GM21447 (cell line): ENCODE data around the gene EVX1.

Source experiments
- ATAC-seq: cut with Tn5 transposase; IDR thresholded peaks from one replicate; pipeline ENCODE4 v1.9.1; 2021; ENCODE audit not compliant: unreplicated experiment

The EVX1 gene

DNA sequence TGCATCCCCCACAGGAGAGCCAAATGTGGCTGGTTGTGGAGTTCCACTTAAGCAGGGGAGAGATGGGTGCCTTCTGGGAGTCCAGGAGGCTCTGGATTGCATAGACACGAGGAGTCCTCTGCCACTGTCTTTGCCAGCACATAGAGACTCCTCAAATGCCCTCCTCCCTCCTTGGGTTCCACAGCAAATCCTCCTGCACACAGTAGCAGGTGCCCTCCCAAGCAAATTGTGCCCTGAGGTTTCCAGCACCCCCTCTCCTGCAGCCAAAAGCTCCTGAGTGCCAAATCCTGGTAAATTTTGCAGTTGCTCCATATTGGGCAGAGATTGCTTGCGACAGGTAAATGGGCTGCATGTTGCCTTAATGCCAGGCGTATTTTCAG, 5.8 kb downstream of the EVX1 start:
- ATAC-seq = no peak

DNA sequence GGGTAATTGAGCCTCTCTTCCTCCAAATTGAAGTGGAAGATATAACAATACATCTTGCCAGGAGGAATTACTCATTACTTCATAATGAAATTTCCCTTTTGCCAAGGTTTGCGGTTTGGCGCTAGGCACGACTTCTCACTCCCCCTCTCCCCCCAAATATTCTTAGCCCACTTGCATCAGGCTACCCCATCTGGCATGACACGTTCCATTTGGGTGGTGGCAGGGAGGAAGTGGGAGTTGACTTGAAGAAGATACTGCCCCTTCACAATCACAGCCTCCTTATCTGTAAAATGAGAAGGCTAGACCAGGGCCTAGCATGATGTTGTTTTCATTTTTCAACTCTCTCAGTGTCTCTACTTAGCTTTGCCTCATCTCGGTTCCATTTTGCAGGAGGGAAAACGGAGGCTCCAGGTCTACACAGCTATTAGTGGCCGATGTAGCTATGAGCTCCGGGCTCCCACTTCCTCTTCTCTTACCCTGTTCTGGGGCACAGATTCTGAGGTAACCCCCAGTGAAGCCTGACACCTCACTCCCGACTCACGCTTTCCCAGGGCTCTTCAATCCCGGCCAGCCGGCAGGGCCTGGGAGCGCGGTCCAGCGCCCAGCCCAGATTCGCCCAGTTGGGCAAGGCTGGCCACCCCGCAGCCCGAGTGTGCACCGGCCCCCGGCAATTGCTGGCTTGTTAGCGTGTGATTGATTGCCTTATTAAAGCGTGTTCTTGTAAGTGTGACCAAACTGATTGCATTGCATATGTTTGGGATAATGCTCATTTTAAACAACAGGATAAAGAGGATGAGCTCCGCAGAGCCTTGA, 6.5 kb downstream of the EVX1 start:
- no peak for ATAC-seq

DNA sequence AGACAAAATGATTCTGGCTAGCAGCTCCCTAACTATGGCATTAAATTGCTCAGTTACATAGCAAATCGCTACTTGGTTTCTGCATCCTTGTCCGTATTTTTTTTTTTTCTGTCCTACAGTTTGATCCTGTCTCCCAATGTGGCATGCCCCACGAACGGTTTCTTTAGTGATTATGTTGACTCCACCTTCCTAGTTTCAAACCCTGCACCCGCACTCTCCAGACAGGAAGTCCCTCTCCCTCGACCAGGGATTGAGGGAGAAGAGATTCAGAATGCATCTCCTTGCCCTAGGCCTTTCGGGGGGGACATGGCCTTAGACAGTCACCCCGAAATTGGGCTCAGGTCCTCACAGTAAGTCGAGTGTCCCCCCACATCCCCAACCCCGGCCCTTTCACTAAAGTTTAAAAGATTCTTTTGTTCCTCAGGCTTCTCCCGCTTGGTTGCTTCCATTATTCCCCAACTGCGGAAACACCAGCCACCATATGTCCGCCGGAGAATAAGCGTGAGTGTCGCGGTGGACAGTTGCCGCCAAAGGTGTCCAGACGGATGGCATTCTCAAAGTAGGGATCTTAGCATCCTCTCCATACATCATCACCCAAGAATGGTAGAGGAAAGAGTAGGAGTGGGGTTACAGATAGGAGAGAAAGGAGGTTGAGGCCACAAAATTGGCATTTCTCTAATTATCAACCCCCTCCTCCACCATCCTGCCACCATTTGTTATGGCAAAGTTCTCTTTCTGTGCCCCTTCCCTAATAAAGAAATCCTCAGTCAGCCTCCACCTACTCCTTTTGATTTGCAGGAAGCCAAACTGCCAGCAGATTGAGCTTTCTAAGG, 7.3 kb downstream of the EVX1 start:
- no peak for ATAC-seq

DNA sequence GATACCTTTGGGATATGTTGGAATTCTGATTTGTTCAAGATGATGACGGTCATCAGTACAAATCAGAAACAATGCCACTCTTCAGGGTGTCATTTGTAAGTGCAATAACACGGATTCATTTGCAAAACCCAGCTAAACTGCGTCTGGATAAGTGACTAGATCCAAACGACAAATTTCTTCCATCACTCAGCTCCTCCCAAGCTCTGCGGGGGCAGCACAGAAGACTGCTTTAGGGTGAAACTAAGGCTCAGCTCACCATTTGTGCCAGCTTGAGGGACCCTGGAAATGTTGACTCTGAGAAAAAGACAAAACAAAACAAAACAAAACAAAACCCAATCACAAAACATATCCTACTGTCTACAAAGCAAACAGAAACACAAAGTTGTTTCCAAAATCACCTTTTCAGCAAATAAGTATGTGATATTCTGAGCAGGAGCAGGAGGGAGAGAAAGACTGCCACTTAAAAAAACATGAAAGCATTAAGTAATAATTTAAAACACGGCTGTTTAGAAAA, 8.0 kb downstream of the EVX1 start:
- no peak for ATAC-seq

DNA sequence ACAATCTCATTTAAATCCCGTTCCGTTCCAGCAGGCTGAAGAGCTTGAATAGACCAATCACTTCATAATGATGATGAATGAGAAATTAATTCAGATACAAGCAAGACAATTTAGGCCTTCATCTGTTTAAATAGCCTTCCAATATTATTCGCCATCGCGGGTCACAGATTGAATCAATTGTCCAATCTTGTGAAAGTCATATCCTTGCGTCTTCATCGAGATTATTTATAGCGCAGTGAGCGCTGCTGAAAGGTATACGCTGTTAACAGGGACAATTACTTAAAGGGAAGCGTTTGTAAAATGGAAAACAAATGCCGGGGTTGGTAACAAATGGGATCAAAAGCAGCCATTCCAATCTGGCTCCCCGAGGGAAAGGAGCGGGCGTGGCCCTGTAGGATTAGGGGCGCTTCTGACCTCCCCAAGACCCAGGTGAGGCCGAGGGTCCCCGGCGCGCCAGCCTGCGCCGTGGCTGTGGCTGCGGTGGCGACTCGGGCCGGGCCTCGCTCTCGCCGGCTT, 8.6 kb downstream of the EVX1 start:
- no peak for ATAC-seq

DNA sequence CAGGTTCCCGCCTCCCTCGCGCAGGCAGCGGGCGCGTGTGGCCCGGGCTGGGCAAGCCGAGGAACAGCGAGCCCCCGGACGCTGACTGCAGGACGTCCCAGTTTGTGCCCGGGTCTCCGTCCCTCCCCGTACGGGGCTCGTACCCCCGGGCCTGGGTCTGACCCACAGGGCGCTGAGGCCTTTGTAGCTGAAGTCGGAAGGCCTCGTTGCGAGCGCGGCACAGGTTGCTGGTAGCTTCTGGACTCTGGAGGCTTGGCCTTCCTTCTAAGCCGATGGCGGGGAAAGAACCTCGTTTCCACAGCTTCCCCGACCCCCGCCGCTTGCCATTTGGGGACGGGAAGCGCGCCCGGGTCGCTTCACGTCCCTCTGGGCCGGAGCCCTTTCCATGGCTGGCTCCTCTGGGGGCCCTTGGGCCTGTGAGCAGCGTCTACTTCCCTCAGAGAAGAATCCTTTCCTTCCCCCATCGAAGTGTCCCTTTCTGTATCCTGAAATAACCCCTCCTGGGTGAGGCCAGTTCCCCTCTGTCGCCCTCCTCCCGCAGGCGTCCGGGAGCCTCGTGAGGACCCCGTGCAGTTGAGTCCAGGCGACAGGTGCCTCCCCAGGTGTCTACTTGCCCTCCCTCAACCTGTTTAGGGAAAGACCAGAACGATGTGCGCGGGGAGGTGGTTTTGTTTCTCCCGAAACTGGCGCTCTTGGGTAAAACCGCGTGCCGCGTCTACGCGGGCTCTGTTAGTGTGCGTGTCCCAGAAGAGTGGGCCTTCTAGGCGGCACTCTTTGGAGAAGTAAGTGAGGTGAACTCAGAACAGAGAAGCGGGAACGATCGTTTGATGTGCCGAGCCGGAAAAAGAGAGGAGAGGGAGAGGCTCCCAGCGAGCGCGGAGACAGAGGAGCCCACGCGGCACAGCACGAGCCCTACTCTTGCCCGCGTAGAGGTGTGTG, 9.3 kb downstream of the EVX1 start:
- ATAC-seq = no peak

DNA sequence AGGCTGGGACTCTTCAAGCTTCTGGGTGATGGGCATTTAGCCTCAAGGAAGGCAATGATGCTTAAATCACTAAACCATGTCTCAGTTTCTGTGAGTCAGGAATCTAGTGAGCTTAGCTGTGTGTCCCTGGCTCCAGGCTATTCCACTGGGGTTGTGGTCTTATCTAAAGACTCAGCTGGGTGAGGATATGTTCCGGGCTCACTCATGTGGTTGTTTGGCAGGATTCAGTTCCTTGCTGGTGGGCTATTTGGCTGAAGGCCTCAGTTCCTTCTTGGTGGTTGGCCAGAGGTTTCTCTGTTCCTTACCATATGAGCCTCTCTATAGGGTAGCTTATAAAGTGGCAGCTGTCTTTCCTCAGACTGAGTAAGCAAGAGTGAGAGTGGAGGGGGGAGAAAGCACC, 12.0 kb downstream of the EVX1 start:
- no peak for ATAC-seq

DNA sequence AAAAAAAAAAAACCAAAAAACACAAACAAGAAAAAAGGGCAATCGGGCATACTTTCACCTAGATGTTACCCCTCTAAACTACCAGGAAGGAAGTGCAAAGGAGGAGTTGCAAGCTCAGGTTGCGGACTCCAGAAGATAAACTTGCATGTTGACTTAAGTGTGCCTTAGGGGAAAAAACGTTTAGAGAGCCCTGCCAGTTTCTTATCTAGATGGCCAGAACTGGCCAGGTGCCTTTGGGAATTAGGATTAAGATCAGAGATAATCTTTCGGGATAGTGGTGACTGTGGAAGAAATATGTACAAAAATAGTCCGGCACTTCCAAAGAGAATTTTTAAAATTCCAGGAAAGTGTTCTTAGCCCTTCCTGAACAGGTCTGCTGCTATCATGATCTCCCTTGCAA, 17.6 kb downstream of the EVX1 start:
- no peak for ATAC-seq

DNA sequence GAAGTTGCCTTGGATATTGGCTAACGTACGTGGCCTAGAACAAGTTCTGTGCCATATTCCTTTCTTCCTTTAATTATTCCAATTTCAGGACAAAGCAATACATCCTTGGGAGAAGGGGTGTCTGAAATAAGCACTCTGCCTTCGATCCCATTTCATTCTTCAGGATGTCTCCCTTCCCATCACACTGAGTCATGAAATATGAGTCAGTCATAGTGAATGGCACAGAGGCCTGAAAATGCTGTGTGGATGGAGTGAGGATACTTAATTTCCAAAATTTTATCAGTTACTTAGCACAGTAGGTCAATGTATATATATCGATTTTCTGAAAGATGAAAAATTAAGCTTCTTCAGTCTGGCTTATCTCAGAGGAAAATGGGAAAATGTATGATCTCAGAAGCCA, 19.5 kb downstream of the EVX1 start:
- no peak for ATAC-seq

DNA sequence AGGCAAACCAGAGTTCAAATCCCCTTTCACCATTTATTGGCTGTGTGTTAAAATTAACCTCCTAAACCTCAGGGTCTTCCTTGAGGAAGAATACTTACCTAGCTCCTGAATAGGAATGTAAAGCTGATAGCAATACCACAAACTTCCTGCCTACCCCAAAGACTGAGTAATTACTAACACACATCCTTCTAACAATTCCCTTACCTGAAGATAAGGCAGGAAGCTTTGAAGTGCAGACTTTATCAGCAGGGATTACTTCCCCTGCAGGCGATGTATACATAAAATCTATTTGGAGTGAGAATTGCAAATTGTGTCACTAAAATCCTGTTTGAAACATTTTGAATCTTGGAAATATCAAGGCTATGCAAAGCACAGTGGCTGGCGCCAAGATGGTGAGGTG, 21.2 kb downstream of the EVX1 start:
- ATAC-seq = no peak

DNA sequence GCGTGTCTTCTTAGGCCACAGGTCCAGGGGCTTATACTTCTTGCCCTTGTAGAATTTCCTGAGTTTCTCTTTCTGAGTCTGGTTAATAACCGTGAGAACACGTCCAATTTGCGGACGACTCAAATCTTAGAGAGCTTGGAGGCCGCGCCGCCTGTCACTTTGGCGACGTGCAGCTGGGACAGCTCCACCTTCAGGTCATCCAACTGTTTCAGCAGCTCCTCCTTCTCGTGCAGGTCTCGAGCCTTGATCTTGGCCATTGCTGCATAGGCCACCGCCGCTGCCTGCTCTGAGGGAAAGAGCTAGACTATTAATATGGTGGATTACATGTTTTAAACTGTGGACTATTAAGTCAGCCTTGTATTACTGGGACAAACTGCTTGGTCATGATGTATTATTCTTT, 26.9 kb downstream of the EVX1 start:
- no peak for ATAC-seq

DNA sequence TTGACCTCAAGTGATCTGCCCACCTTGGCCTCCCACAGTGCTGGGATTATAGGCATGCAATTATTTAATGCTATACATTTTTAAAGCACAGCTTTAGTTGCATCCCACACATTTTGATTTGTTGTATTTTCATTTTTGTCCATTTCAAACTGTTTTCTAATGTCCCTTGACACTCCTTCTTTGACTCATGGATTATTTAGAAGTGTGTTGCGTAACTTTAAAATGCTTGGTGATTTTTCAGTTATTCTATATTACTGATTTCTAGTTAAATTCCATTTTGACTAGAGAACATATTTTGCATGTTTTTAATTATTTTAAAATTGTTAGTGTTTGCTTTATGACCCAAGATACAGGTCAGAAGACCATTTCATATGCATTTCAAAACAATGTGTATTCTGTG, 28.8 kb downstream of the EVX1 start:
- no peak for ATAC-seq

DNA sequence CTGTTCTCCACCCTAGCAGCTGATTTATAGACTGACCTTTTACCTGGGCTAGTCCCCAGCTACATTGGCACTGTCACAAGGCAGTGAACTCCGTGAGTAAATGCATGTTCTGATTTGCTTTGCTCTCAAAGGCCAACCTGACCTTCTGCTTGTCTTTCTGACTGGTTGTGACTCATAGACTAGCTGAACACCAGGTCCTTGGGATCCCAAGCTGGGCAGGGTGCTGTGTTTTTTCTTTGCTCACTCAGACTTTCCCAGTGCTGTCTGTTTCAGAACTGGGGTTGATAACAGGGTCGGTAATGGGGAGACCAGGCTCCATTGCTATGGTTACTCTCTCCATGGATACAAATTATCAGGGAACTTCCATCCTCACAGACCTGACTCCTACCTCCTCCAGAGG, 35.0 kb downstream of the EVX1 start:
- ATAC-seq = no peak

DNA sequence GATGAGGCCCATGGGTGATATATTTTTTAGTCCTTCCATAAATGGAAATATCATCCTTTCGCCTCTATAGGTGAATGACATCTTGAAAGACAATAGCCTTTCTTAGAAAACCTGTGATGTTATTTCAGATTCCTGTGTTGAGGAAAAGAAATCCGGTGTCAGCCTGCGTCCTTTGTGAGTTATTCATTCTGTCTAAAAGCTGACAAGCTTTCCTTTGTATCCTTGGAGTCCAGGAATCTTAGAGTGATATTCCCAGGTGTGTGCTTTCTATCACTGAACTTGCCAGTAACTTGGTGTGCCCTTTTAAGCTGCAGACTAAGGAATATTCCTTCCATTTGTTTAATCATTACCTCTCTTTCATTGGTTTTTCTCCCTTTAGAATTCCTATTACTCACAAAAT, 41.0 kb downstream of the EVX1 start:
- no peak for ATAC-seq

DNA sequence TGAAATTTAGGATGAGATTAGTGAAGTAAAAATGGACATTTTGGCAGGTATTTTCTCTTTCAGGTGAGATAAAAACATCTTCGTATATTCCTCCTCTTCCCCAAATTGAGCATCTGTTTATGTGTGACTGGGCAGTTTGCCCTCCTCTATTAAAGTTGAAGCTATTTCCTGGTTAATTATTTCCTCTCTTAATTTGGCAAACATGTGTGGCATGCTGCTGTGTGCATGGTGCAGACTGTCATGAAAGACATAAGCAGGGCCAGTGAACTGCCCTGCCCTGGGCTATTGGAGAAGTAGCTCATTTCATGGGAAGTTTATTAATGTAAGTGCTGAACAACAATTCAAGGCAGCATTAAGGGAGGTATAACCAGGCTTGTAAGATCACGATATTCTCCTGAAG, 52.6 kb downstream of the EVX1 start:
- ATAC-seq = no peak

DNA sequence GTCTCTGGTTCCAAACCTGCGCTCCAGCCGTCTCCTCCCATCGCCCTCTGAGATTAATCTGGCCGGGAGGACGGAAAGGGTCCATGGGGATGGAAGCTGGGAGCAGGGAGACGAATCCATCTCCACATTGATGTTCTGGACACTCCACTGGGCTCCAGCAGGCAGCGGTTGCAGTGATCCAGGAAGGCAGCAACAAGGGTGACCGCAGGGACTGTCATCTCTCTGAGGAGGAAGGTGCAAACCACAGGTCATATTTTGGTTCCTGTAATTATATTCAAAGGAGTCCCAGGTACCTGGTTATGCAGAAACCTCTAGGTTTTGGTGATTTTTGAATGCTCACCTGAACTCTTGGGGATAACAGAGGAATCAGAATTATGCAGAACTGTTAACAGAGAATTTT, 54.8 kb downstream of the EVX1 start:
- no peak for ATAC-seq
